Glutamatergic neuron (in vitro differentiated cells): ENCODE results near the gene MARK3. TPM values are rescaled to one million over a fixed set of nuclear protein-coding genes. Genes with fewer than 3 reads are reported as not detected.

ENCODE experiments used
- DNase-seq: peaks from one replicate; pipeline ENCODE4 v3.0.0; 2022
- H3K27ac Mint-ChIP-seq: one replicate; pipeline ENCODE4 v1.8.0; 2020; ENCODE audit warnings: mild to moderate bottlenecking, mixed read lengths, inconsistent platforms; ENCODE audit not compliant: unreplicated experiment
- H3K27me3 Mint-ChIP-seq: one replicate; pipeline ENCODE4 v1.8.0; 2020; ENCODE audit warnings: mild to moderate bottlenecking, moderate library complexity, mixed read lengths, inconsistent platforms; ENCODE audit not compliant: unreplicated experiment
- H3K36me3 Mint-ChIP-seq: one replicate; pipeline ENCODE4 v1.8.0; 2020; ENCODE audit warnings: mild to moderate bottlenecking, mixed read lengths, inconsistent platforms; ENCODE audit not compliant: unreplicated experiment
- H3K4me1 Mint-ChIP-seq: one replicate; pipeline ENCODE4 v1.8.0; 2020; ENCODE audit warnings: mild to moderate bottlenecking, low read depth, mixed read lengths, inconsistent platforms; ENCODE audit not compliant: unreplicated experiment
- H3K4me3 Mint-ChIP-seq: one replicate; pipeline ENCODE4 v1.8.0; 2020; ENCODE audit warnings: mild to moderate bottlenecking, mixed read lengths, inconsistent platforms; ENCODE audit not compliant: unreplicated experiment
- H3K9me3 Mint-ChIP-seq: one replicate; pipeline ENCODE4 v1.8.0; 2020; ENCODE audit warnings: mild to moderate bottlenecking, moderate library complexity, mixed read lengths, inconsistent platforms; ENCODE audit not compliant: unreplicated experiment
- total RNA-seq: library from RNA; stranded (reverse); fragmentation: NEBNext Ultra II Directional; extraction: Animal tissue kit (Norgen Biotek cat#: 25700); gene quantifications from one replicate; pipeline ENCODE4 v1.2.1, GENCODE V29; 2021; ENCODE audit not compliant: unreplicated experiment
- TF ChIP-seq, protein P1 (sequence below): fragments of 200-600 bp; sonication (generic); IDR thresholded peaks from one replicate; pipeline ENCODE4 v1.5.0; 2021; ENCODE audit not compliant: partially characterized antibody, unreplicated experiment

The MARK3 gene
- total RNA-seq, 1 donor from 2014 or later = 110 TPM

DNA sequence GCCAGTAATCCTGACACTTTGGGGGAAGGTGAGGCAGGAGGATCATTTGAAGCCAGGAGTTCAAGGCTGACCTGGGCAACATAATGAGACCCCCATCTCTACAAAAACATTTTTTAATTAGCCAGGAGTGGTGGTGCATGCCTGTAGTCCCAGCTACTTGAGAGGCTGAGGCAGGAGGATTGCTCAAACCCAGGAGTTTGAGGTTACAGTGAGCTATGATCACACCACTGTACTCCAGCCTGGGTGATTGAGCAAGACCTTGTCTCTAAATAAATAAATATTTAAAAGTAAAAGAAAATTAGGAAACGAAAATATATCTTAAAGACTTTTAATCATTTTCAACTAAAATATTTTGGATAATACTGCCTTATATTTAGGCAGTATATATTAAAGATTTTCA lies 111.6 kb downstream of the MARK3 start:
- TF ChIP-seq, protein P1, sequence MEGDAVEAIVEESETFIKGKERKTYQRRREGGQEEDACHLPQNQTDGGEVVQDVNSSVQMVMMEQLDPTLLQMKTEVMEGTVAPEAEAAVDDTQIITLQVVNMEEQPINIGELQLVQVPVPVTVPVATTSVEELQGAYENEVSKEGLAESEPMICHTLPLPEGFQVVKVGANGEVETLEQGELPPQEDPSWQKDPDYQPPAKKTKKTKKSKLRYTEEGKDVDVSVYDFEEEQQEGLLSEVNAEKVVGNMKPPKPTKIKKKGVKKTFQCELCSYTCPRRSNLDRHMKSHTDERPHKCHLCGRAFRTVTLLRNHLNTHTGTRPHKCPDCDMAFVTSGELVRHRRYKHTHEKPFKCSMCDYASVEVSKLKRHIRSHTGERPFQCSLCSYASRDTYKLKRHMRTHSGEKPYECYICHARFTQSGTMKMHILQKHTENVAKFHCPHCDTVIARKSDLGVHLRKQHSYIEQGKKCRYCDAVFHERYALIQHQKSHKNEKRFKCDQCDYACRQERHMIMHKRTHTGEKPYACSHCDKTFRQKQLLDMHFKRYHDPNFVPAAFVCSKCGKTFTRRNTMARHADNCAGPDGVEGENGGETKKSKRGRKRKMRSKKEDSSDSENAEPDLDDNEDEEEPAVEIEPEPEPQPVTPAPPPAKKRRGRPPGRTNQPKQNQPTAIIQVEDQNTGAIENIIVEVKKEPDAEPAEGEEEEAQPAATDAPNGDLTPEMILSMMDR = no peak
- H3K27me3 Mint-ChIP-seq = peaks cover 3% of the 10 kb centered on the region
- no peaks in the 10 kb centered on the region for H3K36me3 Mint-ChIP-seq
- no peaks in the 10 kb centered on the region for H3K9me3 Mint-ChIP-seq
- DNase-seq = no peak
- peaks cover 9% of the 10 kb centered on the region for H3K4me1 Mint-ChIP-seq
- no peak overlapping the region for H3K4me3 Mint-ChIP-seq
- no peak overlapping the region for H3K27ac Mint-ChIP-seq

GRCh38 chr14:103499709-103500108 lies 114.5 kb downstream of the MARK3 start:
- H3K4me3 Mint-ChIP-seq = no peak overlapping the region
- H3K27ac Mint-ChIP-seq = peak overlapping the region; percentile 72
- H3K4me1 Mint-ChIP-seq = peaks cover 7% of the 10 kb centered on the region
- TF ChIP-seq, protein P1 = no peak
- H3K36me3 Mint-ChIP-seq = no peaks in the 10 kb centered on the region
- H3K9me3 Mint-ChIP-seq = peaks cover 2% of the 10 kb centered on the region
- no peak for DNase-seq
- H3K27me3 Mint-ChIP-seq = peaks cover 6% of the 10 kb centered on the region

DNA sequence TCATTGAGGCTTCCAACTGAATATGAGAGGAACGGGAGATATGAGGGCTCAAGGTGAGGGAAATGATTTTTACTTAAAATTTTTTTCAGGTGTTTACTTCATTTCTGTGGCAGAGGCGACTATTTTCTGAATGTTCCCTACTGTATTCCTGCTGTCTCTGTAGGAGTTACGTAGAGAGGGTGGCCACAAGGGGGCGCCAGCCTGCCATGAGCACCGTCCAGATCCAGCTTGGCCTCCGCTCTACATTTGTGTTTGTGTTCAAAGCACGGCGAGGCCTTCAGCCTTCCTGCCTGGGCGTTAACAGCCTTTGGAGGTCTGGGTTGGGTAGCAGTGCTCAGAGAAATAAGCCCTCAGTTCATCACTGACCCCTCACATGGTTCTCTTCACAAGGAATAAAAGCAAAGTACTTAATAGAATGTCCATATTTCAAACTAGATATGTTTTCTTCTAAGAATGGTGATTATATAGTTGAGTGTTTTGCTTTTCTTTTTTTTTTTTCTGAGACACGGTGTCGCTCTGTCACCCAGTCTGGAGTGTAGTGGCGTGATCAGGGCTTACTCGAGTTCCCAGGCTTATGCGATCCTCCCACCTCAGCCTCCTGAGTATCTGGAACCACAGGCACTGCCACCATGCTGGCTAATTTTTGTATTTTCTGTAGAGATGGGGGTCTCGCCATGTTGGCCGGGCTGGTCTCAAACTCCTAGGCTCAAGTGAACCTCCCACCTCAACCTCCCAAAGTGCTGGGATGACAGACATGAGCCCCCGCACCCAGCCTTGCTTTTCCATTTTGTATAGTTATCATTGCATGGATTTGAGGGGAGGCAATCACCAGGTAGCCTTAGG lies 115.2 kb downstream of the MARK3 start:
- Mint-ChIP-seq H3K27me3 (peaks cover 12% of the 10 kb centered on the region), H3K27ac (peak overlapping the region; percentile 72), H3K36me3 (no peaks in the 10 kb centered on the region), H3K4me3 (no peak overlapping the region), H3K4me1 (peaks cover 7% of the 10 kb centered on the region), H3K9me3 (peaks cover 5% of the 10 kb centered on the region)
- DNase-seq = peak; percentile 94
- TF ChIP-seq, protein P1 = peak; percentile 95

DNA sequence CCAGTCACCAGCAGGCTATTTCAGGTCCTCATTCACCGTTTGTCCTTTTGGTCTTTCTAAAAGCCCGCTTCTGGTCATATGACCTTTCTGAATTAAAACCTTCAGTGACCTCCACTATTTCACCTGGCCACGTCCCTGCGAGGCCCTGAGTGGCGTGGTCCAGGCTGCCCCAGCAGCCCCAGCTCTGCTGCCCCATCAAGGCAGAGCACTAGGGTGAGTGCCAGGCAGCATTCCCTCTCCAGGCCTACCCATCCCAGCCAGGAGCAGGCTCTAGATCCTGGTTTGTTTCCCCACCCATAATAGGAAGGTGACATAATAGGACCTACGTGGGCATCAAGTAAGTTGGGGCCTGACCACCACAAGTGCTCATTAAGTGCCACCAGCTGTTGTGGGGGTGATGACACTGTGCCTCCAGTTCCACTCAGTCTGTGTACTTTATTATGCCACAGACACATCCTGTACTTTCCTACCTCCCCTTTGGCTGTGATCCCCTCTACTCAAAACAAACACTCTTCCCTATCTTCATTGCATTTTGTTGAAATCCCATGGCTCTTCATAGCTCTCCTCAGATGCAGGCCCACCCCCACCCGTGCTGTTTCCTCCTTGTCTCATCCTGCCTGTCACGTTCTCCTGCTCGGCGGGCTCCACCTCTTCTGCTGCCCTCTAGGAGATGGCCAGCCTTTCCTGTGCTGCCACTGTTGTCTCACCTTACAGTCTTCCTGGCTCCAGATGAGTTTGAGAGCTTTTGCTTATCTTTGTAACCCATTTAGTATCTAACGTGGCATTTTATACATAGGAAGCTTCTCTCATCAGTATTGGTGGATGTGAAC lies 116.0 kb downstream of the MARK3 start:
- peak overlapping the region; percentile 79 for H3K27ac Mint-ChIP-seq
- peaks cover 12% of the 10 kb centered on the region for H3K27me3 Mint-ChIP-seq
- peaks cover 6% of the 10 kb centered on the region for H3K9me3 Mint-ChIP-seq
- peaks cover 7% of the 10 kb centered on the region for H3K4me1 Mint-ChIP-seq
- TF ChIP-seq, protein P1 = no peak
- no peaks in the 10 kb centered on the region for H3K36me3 Mint-ChIP-seq
- H3K4me3 Mint-ChIP-seq = no peak overlapping the region
- DNase-seq = no peak
